ENCODE measurements around the gene KDM6A. TPM values are rescaled to one million over a fixed set of nuclear protein-coding genes. Genes with fewer than 3 reads are reported as not detected.

Gene KDM6A
- total and polyA plus RNA-seq, 5 donors = 4.5 to 20.0 (median 13.2) TPM

- ATAC-seq = peak; percentile 41 to 61
- intact Hi-C loops (cut with DNase I) = loop anchor here in 3 of 4 donors (5.0 to 10.0 kb wide), 3 partner anchors 103 to 203 kb away; no protein-coding TSS in a partner anchor
- H3K27ac ChIP-seq (ENCODE audit: low read length) = peak overlapping the region; percentile 95
- no peaks in the 10 kb centered on the region for H3K27me3 ChIP-seq (ENCODE audit: control insufficient read depth, insufficient read depth)
- H3K4me3 ChIP-seq (ENCODE audit: low read length) = peak overlapping the region; percentile 88
- peaks cover 2% of the 10 kb centered on the region for H3K4me1 ChIP-seq (ENCODE audit: control insufficient read depth, insufficient read depth, low read length)
- no peaks in the 10 kb centered on the region for H3K9me3 ChIP-seq (ENCODE audit: control insufficient read depth, low read length)
- WGBS = under 1% methylated on average over 58 of the region's 60 CpGs
- peak in 1 of 3 donors; percentile 67 for DNase-seq
Measured at GRCh38 chrX:44871931-44872820, 812 bp upstream of the KDM6A start.

DNA sequence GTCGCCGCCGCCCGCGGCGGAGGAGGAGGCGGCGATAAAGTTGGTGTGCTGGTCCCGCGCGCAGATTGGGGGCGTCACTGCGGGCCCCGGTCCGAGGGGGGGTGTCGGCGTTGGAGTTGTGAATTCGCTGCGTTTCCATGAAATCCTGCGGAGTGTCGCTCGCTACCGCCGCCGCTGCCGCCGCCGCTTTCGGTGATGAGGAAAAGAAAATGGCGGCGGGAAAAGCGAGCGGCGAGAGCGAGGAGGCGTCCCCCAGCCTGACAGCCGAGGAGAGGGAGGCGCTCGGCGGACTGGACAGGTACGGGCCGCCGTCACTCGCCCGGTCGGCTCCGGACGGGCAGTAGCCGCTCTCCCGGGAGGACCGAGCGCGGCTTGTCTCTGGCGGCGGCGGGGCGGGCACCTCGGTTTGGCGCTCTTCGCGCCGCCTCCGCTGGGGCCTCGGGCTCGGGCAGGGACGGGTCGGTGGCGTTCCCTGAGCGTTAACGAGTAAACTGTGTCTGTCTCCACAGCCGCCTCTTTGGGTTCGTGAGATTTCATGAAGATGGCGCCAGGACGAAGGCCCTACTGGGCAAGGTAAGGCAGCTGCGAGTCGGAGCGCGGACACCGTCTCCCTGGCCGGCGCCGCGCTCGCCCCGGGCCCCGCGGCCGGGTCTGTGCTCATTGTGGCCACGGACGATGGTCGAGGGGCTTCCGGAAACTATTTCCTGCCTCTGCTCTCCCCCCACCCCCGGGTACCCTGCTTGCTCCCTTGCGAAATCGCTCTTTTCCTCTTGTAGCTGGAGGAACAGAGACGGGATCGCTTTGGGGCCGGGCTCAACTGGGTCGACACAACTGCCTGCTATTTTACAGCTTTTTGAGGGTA, 658 bp downstream of the KDM6A start:
- Histone ChIP-seq H3K4me1 (ENCODE audit: control insufficient read depth, insufficient read depth, low read length) (peaks cover 2% of the 10 kb centered on the region), H3K27me3 (ENCODE audit: control insufficient read depth, insufficient read depth) (no peaks in the 10 kb centered on the region), H3K27ac (ENCODE audit: low read length) (peak overlapping the region; percentile 95), H3K9me3 (ENCODE audit: control insufficient read depth, low read length) (no peaks in the 10 kb centered on the region), H3K4me3 (ENCODE audit: low read length) (peak overlapping the region; percentile 89)
- intact Hi-C loops (cut with DNase I) = loop anchor here in 3 of 4 donors (5.0 to 10.0 kb wide), 3 partner anchors 101 to 201 kb away; no protein-coding TSS in a partner anchor
- peak; percentile 71 to 85 (median 85) for DNase-seq
- WGBS = under 1% methylated on average over 91 of the region's 99 CpGs
- ATAC-seq = peak; percentile 20 to 53

- under 1% methylated on average over 14 of the region's 14 CpGs for WGBS
- DNase-seq (no peak), ATAC-seq (peak; percentile 8 to 16)
- Histone ChIP-seq H3K27me3 (ENCODE audit: control insufficient read depth, insufficient read depth) (no peaks in the 10 kb centered on the region), H3K27ac (ENCODE audit: low read length) (peak overlapping the region; percentile 95), H3K9me3 (ENCODE audit: control insufficient read depth, low read length) (no peaks in the 10 kb centered on the region), H3K4me1 (ENCODE audit: control insufficient read depth, insufficient read depth, low read length) (peaks cover 2% of the 10 kb centered on the region), H3K4me3 (ENCODE audit: low read length) (peak overlapping the region; percentile 89)
- intact Hi-C loops (cut with DNase I) = loop anchor here in 3 of 4 donors (5.0 to 10.0 kb wide), 3 partner anchors 100 to 200 kb away; no protein-coding TSS in a partner anchor
Measured at GRCh38 chrX:44874420-44875184, 1.6 kb downstream of the KDM6A start.

GRCh38 chrX:44875185-44875489, 2.1 kb downstream of the KDM6A start:
- H3K4me3 ChIP-seq (ENCODE audit: low read length) = peak overlapping the region; percentile 89
- peaks cover 2% of the 10 kb centered on the region for H3K4me1 ChIP-seq (ENCODE audit: control insufficient read depth, insufficient read depth, low read length)
- H3K27ac ChIP-seq (ENCODE audit: low read length) = no peak overlapping the region
- no peaks in the 10 kb centered on the region for H3K9me3 ChIP-seq (ENCODE audit: control insufficient read depth, low read length)
- ATAC-seq (no peak), DNase-seq (no peak)
- intact Hi-C loops (cut with DNase I) = loop anchor here in 2 of 4 donors (10.0 kb wide), 2 partner anchors 100 to 200 kb away; no protein-coding TSS in a partner anchor
- no peaks in the 10 kb centered on the region for H3K27me3 ChIP-seq (ENCODE audit: control insufficient read depth, insufficient read depth)
- 7% methylated on average over 5 of the region's 5 CpGs for WGBS

- Histone ChIP-seq H3K4me3 (ENCODE audit: low read length) (peak overlapping the region; percentile 89), H3K27ac (ENCODE audit: low read length) (no peak overlapping the region), H3K4me1 (ENCODE audit: control insufficient read depth, insufficient read depth, low read length) (peaks cover 3% of the 10 kb centered on the region), H3K9me3 (ENCODE audit: control insufficient read depth, low read length) (no peaks in the 10 kb centered on the region), H3K27me3 (ENCODE audit: control insufficient read depth, insufficient read depth) (no peaks in the 10 kb centered on the region)
- intact Hi-C loops (cut with DNase I) = loop anchor here in 2 of 4 donors (10.0 kb wide), 2 partner anchors 99 to 199 kb away; no protein-coding TSS in a partner anchor
- DNase-seq (no peak), ATAC-seq (no peak)
- WGBS = 17% methylated on average over 4 of the region's 4 CpGs
Measured at GRCh38 chrX:44876086-44876485, 3.1 kb downstream of the KDM6A start.

- ATAC-seq (no peak), DNase-seq (no peak)
- 83% methylated on average over 19 of the region's 19 CpGs for WGBS
- no peaks in the 10 kb centered on the region for H3K9me3 ChIP-seq (ENCODE audit: control insufficient read depth, low read length)
- peaks cover 1% of the 10 kb centered on the region for H3K4me1 ChIP-seq (ENCODE audit: control insufficient read depth, insufficient read depth, low read length)
- no peak overlapping the region for H3K4me3 ChIP-seq (ENCODE audit: low read length)
- no peaks in the 10 kb centered on the region for H3K27me3 ChIP-seq (ENCODE audit: control insufficient read depth, insufficient read depth)
- intact Hi-C loops (cut with DNase I) = loop anchor here in 2 of 4 donors (10.0 kb wide), 2 partner anchors 98 to 198 kb away; no protein-coding TSS in a partner anchor
- H3K27ac ChIP-seq (ENCODE audit: low read length) = no peak overlapping the region
Measured at GRCh38 chrX:44876767-44877166, 3.8 kb downstream of the KDM6A start.

DNA sequence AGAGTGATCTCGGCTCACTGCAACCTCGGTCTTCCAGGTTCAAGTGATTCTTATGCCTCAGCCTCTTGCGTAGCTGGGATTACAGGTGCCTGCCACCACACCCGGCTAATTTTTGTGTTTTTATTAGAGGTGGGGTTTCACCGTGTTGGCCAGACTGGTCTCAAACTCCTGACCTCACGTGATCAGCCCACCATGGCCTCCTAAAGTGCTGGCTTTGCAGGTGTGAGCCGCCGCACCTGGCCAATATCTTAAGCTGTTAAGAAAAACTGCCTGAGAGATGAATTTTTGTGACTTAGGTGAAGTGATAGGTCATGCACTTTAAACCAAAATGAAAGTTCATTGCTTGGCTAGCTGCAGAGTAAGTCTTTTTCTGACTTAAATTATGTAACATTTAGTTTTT, 5.8 kb downstream of the KDM6A start:
- H3K27ac ChIP-seq (ENCODE audit: low read length) = no peak overlapping the region
- ATAC-seq (no peak), DNase-seq (no peak)
- H3K9me3 ChIP-seq (ENCODE audit: control insufficient read depth, low read length) = no peaks in the 10 kb centered on the region
- no peak overlapping the region for H3K4me3 ChIP-seq (ENCODE audit: low read length)
- intact Hi-C loops (cut with DNase I) = loop anchor here in 2 of 4 donors (10.0 kb wide), 2 partner anchors 96 to 196 kb away; no protein-coding TSS in a partner anchor
- WGBS = 85% methylated on average over 8 of the region's 8 CpGs
- no peaks in the 10 kb centered on the region for H3K27me3 ChIP-seq (ENCODE audit: control insufficient read depth, insufficient read depth)
- peaks cover 1% of the 10 kb centered on the region for H3K4me1 ChIP-seq (ENCODE audit: control insufficient read depth, insufficient read depth, low read length)

GRCh38 chrX:44881549-44881948, 8.6 kb downstream of the KDM6A start:
- Histone ChIP-seq H3K9me3 (ENCODE audit: control insufficient read depth, low read length) (no peaks in the 10 kb centered on the region), H3K27me3 (ENCODE audit: control insufficient read depth, insufficient read depth) (no peaks in the 10 kb centered on the region), H3K4me3 (ENCODE audit: low read length) (no peak overlapping the region), H3K27ac (ENCODE audit: low read length) (no peak overlapping the region), H3K4me1 (ENCODE audit: control insufficient read depth, insufficient read depth, low read length) (peaks cover 1% of the 10 kb centered on the region)
- ATAC-seq (no peak), DNase-seq (no peak)
- intact Hi-C loops (cut with DNase I) = no loop called here
- 91% methylated on average over 10 of the region's 10 CpGs for WGBS

- Histone ChIP-seq H3K4me3 (ENCODE audit: low read length) (no peak overlapping the region), H3K4me1 (ENCODE audit: control insufficient read depth, insufficient read depth, low read length) (peaks cover 1% of the 10 kb centered on the region), H3K27ac (ENCODE audit: low read length) (no peak overlapping the region), H3K9me3 (ENCODE audit: control insufficient read depth, low read length) (no peaks in the 10 kb centered on the region), H3K27me3 (ENCODE audit: control insufficient read depth, insufficient read depth) (no peaks in the 10 kb centered on the region)
- intact Hi-C loops (cut with DNase I) = no loop called here
- ATAC-seq (no peak), DNase-seq (no peak)
Measured at GRCh38 chrX:44882635-44883034, 9.6 kb downstream of the KDM6A start.

GRCh38 chrX:44884944-44885343, 12.0 kb downstream of the KDM6A start:
- H3K4me1 ChIP-seq (ENCODE audit: control insufficient read depth, insufficient read depth, low read length) = peaks cover 1% of the 10 kb centered on the region
- no peaks in the 10 kb centered on the region for H3K27me3 ChIP-seq (ENCODE audit: control insufficient read depth, insufficient read depth)
- DNase-seq (no peak), ATAC-seq (no peak)
- intact Hi-C loops (cut with DNase I) = no loop called here
- no peak overlapping the region for H3K27ac ChIP-seq (ENCODE audit: low read length)
- WGBS = 44% methylated on average over 4 of the region's 4 CpGs
- H3K9me3 ChIP-seq (ENCODE audit: control insufficient read depth, low read length) = no peaks in the 10 kb centered on the region
- no peak overlapping the region for H3K4me3 ChIP-seq (ENCODE audit: low read length)

Data from right cardiac atrium (tissue), 5 donors.